ENCODE results near the gene MCTP2. TPM values are rescaled to one million over a fixed set of nuclear protein-coding genes. Genes with fewer than 3 reads are reported as not detected.

MCTP2 gene
- total and polyA plus RNA-seq, 2 of the 13 experiments (the other 11 are each of a cell fraction or from before 2014, with no cell fraction given) = 5.1 to 8.6 TPM

DNA sequence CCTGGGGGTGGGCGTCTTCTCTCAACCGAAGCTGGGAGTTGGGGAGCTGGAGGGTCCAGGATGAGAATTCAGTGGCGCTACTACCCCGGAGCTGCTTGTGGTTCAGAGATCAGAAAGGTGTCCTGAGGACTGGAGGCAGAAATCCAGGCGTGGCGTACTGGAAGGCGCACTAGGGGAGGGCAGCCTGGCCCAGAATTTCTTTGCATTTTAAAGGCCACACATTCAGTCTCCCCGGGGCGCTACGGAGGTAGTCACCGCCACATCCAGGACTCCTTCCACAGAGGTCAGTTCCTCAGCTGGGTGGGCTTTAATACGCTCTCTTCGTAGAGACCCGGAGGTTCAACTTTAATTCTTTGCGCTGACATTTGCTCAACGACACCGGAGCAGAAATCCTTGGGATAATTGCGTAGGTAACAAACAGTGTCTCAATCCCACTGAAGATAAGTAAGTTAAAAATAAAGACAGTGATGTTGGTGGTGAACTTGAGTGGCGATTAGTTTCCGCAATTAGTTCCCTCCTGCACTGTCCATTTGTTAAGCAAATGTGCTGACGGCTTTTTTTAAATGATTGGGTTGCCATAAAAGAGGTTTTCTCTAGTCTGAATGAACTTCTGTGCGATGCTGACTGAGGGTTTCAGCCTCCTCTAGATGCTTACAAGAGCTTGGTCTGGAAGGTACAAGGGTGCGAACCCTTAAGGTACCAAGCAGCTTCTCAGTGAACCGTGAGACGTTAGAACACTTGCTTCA lies 535 bp downstream of the MCTP2 start (continued):
- no peak for TF ChIP-seq SMAD1 (CRISPR knock-in tag; IDR thresholded peaks at IDR 0.05; ENCODE audit: borderline replicate concordance, low read depth)
- TF ChIP-seq NR2F1 (CRISPR knock-in tag; IDR thresholded peaks at IDR 0.05) = no peak
- TF ChIP-seq SOX6 (IDR thresholded peaks at IDR 0.05) = no peak
- no peak for TF ChIP-seq SOX6 (CRISPR knock-in tag; IDR thresholded peaks at IDR 0.05)
- TF ChIP-seq WIZ (CRISPR knock-in tag; IDR thresholded peaks at IDR 0.05) = no peak
- TF ChIP-seq, protein P1, sequence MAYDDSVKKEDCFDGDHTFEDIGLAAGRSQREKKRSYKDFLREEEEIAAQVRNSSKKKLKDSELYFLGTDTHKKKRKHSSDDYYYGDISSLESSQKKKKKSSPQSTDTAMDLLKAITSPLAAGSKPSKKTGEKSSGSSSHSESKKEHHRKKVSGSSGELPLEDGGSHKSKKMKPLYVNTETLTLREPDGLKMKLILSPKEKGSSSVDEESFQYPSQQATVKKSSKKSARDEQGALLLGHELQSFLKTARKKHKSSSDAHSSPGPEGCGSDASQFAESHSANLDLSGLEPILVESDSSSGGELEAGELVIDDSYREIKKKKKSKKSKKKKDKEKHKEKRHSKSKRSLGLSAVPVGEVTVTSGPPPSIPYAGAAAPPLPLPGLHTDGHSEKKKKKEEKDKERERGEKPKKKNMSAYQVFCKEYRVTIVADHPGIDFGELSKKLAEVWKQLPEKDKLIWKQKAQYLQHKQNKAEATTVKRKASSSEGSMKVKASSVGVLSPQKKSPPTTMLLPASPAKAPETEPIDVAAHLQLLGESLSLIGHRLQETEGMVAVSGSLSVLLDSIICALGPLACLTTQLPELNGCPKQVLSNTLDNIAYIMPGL (CRISPR knock-in tag; IDR thresholded peaks at IDR 0.05; ENCODE audit: borderline replicate concordance in 1 of 2, low read depth in 1 of 2) = 0 out of 4 replicates have a peak, but pooled peaks of 1 of the 2 experiments have one; percentile 2
- TF ChIP-seq, protein P2, sequence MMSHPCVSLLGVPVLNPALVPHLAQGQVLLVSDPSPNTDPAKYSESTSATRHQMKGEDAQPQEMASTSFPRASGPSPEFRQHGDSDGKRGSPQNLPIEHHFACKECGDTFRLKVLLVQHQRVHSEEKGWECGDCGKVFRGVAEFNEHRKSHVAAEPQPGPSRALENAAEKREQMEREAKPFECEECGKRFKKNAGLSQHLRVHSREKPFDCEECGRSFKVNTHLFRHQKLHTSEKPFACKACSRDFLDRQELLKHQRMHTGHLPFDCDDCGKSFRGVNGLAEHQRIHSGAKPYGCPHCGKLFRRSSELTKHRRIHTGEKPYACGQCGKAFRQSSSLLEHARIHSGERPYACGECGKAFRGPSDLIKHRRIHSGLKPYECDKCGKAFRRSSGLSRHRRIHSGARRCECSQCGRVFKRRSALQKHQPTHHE (CRISPR knock-in tag; IDR thresholded peaks at IDR 0.05; ENCODE audit: borderline replicate concordance) = no peak
- peak; percentile 3; the same call in 1 of the 2 replicates for TF ChIP-seq RBFOX2 (IDR thresholded peaks at IDR 0.05; ENCODE audit: low read depth, low read length)
- TF ChIP-seq NCOA2 (CRISPR knock-in tag; IDR thresholded peaks at IDR 0.05) = no peak
- TF ChIP-seq, protein P3, sequence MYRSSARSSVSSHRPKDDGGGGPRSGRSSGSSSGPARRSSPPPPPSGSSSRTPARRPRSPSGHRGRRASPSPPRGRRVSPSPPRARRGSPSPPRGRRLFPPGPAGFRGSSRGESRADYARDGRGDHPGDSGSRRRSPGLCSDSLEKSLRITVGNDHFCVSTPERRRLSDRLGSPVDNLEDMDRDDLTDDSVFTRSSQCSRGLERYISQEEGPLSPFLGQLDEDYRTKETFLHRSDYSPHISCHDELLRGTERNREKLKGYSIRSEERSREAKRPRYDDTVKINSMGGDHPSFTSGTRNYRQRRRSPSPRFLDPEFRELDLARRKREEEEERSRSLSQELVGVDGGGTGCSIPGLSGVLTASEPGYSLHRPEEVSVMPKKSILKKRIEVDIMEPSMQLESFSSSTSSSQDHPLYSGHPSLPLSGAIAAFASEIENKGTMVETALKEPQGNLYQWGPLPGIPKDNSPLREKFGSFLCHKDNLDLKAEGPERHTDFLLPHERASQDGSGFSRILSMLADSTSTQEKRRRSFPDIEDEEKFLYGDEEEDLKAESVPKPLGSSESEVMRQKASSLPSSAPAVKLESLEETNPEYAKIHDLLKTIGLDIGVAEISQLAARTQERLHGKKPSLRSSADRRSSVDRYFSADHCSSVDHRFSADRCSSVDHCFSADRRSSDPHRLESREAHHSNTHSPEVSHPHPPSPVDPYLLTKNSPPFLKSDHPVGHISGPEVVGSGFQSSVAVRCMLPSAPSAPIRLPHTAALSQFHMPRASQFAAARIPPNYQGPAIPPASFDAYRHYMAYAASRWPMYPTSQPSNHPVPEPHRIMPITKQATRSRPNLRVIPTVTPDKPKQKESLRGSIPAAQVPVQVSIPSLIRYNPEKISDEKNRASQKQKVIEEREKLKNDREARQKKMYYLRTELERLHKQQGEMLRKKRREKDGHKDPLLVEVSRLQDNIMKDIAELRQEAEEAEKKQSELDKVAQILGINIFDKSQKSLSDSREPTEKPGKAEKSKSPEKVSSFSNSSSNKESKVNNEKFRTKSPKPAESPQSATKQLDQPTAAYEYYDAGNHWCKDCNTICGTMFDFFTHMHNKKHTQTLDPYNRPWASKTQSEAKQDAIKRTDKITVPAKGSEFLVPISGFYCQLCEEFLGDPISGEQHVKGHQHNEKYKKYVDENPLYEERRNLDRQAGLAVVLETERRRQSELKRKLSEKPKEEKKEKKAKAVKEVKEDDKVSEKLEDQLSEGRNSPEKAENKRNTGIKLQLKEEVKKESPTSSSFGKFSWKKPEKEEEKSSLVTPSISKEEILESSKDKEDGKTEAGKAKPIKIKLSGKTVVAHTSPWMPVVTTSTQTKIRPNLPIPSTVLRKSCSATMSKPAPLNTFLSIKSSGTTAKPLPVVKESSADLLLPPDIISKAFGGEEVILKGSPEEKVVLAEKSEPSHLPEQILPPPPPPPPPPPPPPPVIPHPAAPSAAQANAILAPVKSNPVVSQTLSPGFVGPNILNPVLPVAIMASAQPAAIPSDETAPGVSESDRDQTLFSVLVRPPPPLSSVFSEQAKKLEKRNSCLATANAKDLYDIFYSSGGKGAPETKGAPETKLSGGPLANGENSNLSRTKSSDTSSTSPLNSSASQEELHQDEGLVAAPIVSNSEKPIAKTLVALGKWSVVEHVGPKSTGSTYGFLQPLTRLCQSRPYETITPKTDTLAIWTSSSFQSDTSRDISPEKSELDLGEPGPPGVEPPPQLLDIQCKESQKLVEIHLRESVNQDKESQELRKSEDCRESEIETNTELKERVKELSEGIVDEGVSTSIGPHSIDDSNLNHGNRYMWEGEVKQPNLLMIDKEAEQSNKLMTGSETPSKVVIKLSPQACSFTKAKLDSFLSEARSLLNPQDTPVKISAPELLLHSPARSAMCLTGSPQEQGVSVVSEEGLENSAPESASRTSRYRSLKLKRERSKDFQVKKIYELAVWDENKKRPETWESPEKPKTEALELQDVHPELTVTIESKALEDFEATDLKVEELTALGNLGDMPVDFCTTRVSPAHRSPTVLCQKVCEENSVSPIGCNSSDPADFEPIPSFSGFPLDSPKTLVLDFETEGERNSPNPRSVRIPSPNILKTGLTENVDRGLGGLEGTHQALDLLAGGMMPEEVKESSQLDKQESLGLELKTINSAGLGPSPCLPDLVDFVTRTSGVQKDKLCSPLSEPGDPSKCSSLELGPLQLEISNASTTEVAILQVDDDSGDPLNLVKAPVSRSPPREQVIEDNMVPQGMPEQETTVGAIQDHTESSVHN (CRISPR knock-in tag; IDR thresholded peaks at IDR 0.05) = no peak
- no peak for TF ChIP-seq CEBPG (CRISPR knock-in tag; IDR thresholded peaks at IDR 0.05)
- no peak for TF ChIP-seq TGIF2 (CRISPR knock-in tag; IDR thresholded peaks at IDR 0.05)
- TF ChIP-seq ZNF678 (CRISPR knock-in tag; IDR thresholded peaks at IDR 0.05) = no peak
- TF ChIP-seq SETDB1 (CRISPR knock-in tag; IDR thresholded peaks at IDR 0.05; ENCODE audit: borderline replicate concordance) = no peak
- TF ChIP-seq MEIS2 (CRISPR knock-in tag; IDR thresholded peaks at IDR 0.05) = 0 out of 2 replicates have a peak, but pooled peaks have one; percentile 1

Data from HepG2 (cell line).